T-cell (primary cell): Measurements from ENCODE around the gene DPH2. TPM values are rescaled to one million over a fixed set of nuclear protein-coding genes. Genes with fewer than 3 reads are reported as not detected.

Experiments
- ATAC-seq, 4 experiments: fragments of 200-7000 bp in 3 of 4; fragments of 150-1000 bp in 1 of 4; cut with Tn5 transposase; replicated peaks in 1 of 4; 1 replicate in 3 of 4; 2 replicates in 1 of 4; pipeline ENCODE4 v1.10.0; 2021; ENCODE audit warnings: moderate library complexity in 3 of 4, mild to moderate bottlenecking in 2 of 4, moderate number of reproducible peaks in 1 of 4
- CTCF ChIA-PET, 2 donors: fragments of 300-600 bp; sonication (Branson Sonifier 250); formaldehyde crosslinking; loops; one replicate each; lab custom pipeline; 2022; ENCODE audit warnings: antibody characterized with exemption in 2 of 2; lab: Charles Lee
- POLR2A ChIA-PET, 2 donors: fragments of 300-600 bp; sonication (Branson Sonifier 250); formaldehyde crosslinking; loops; one replicate each; lab custom pipeline; 2022; ENCODE audit warnings: antibody characterized with exemption in 2 of 2; lab: Charles Lee
- DNase-seq, 35 experiments: peaks; one replicate each; pipeline versions ENCODE4 v3.0.0 to v3.0.0-alpha.2; 2013 to 2023
- H3K27ac ChIP-seq: one replicate; pipeline ENCODE4 v1.5.1; 2013; ENCODE audit warnings: low read length
- H3K27me3 ChIP-seq, 2 experiments: replicated peaks in 1 of 2; 1 replicate in 1 of 2; 2 replicates in 1 of 2; pipeline versions ENCODE4 v1.6.1 to v1.7.0; 2013; ENCODE audit warnings: low read length in 1 of 2, mixed read lengths in 1 of 2; ENCODE audit not compliant: control insufficient read depth in 2 of 2, insufficient read depth in 2 of 2; ENCODE audit errors: extremely low read depth in 1 of 2
- H3K36me3 ChIP-seq, 2 donors: 1 replicate in 1 of 2; 2 replicates in 1 of 2; pipeline versions ENCODE4 v1.6.1 to v1.7.0; 2013; ENCODE audit warnings: low read length in 1 of 2; ENCODE audit not compliant: control insufficient read depth in 2 of 2, insufficient read depth in 1 of 2; ENCODE audit errors: extremely low read depth in 1 of 2
- H3K4me1 ChIP-seq, 2 experiments: 1 replicate in 1 of 2; 2 replicates in 1 of 2; pipeline versions ENCODE4 v1.6.1 to v1.7.0; 2013; ENCODE audit warnings: low read length in 2 of 2, mixed read lengths in 1 of 2; ENCODE audit not compliant: insufficient read depth in 2 of 2, control insufficient read depth in 1 of 2; ENCODE audit errors: extremely low read depth in 1 of 2
- H3K4me3 ChIP-seq, 2 donors: 1 replicate in 1 of 2; 2 replicates in 1 of 2; pipeline versions ENCODE4 v1.5.1 to v1.7.0; 2013; ENCODE audit warnings: mild to moderate bottlenecking in 2 of 2, low read length in 1 of 2, moderate library complexity in 1 of 2; ENCODE audit not compliant: control insufficient read depth in 1 of 2; ENCODE audit errors: extremely low read depth in 1 of 2
- H3K9me3 ChIP-seq: 2 replicates; pipeline ENCODE4 v1.7.0; 2013
- H3K27ac Mint-ChIP-seq, 2 donors: one replicate each; pipeline ENCODE4 v1.8.0; 2020 to 2021; ENCODE audit warnings: mild to moderate bottlenecking in 2 of 2, mixed read lengths in 2 of 2
- H3K27me3 Mint-ChIP-seq, 2 donors: one replicate each; pipeline ENCODE4 v1.8.0; 2021 to 2022; ENCODE audit warnings: mixed read lengths in 2 of 2
- H3K36me3 Mint-ChIP-seq: one replicate; pipeline ENCODE4 v1.8.0; 2021; ENCODE audit warnings: mixed read lengths
- H3K4me1 Mint-ChIP-seq, 3 donors: one replicate each; pipeline ENCODE4 v1.8.0; 2020 to 2022; ENCODE audit warnings: mixed read lengths in 3 of 3, mild to moderate bottlenecking in 1 of 3
- H3K4me3 Mint-ChIP-seq, 3 donors: one replicate each; pipeline ENCODE4 v1.8.0; 2020 to 2022; ENCODE audit warnings: mild to moderate bottlenecking in 3 of 3, mixed read lengths in 3 of 3, moderate library complexity in 3 of 3
- H3K9me3 Mint-ChIP-seq, 3 donors: one replicate each; pipeline ENCODE4 v1.8.0; 2020 to 2022; ENCODE audit warnings: mixed read lengths in 3 of 3
- WGBS: methylation state at CpG from one replicate; pipeline ENCODE4 v1.1.5; 2013; ENCODE audit warnings: missing lambda C conversion rate; ENCODE audit not compliant: insufficient coverage; 5-methylcytosine and 5-hydroxymethylcytosine counted together
- total RNA-seq, 35 experiments: library from RNA in 6 of 35; stranded (reverse) in 6 of 35; fragments of 120-200 nt in 1 of 35; gene quantifications; one replicate each; pipeline versions ENCODE4 v1.2.1 to v1.2.4 and lab custom pipeline; 2013 to 2026

DPH2 gene
- total RNA-seq, 5 donors from 2014 or later (not counting 1 experiment from before 2014, with no cell fraction given) = 22.1 to 46.6 (median 41.8) TPM

DNA sequence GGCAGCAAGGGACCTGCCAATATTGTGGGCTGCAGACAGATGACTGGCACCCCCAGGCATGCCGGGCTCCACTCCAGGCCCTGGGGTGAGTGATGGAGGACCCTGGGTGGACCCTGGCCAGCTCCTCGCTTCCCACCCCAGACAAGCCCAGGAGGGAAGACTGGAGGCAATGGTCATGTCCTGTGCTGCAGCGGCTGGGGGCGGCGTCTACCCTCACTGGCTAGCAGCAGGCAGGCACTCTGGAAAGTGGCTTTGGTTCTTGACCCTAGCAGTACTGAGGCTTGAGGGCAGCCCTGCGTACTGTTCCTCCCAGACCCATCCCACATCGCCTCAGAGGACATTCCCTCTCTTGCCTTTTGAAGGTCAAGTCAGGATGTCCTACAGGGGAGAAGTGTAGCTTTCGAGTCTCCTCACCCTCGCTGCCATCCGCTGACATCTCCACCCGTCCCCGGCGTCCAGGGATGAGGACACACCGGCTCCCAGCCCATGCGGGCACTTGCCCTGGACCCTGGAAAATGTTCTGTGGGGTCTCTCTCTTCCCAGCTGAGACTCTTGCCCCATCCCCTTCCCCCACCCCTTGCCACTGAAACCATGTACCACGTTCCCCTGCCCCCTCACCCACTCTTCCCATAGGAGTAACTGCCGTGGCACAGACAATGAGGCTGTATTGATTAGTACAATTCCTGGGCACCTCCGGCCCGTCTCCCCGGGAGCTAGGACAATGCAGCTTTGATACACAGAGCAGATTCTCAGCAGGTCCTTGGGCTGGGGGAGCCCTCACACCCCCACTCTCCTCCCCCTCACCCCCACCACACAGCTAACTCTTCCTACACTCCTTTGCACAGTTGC lies 46.5 kb downstream of the DPH2 start:
- no peak for ATAC-seq

DNA sequence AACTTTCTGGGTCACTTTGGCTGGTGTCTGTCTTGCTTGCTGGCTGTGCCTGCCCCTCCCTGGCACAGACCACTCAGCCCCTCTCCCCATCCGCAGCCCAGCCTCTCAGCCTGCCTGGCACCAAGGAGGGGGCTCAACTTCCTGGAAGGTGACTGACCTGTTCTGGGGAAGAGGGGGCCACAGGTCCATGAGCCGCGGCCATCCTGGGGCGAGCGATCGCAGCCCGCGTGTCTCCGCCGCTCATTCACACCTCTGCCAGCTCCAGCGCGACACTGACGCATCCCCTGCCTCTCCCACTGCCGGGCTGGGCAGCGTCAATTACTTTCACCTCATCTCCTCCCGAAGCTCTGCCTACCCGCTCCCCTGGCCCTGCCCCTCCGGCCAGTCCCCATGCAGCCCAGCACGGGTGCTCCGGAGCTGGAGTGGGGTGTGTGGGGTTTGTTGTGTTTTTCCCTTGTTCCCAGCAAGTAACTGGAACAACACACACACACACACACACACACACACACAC lies 47.1 kb downstream of the DPH2 start:
- no peak overlapping the region for H3K4me3 ChIP-seq
- ATAC-seq = no peak
- peaks cover 0 to 24% of the 10 kb centered on the region in 2 experiments for H3K27me3 ChIP-seq
- Mint-ChIP-seq H3K4me1 (peaks cover 7 to 22% (median 12%) of the 10 kb centered on the region in 3 donors), H3K9me3 (no peaks in the 10 kb centered on the region), H3K4me3 (no peak overlapping the region), H3K27me3 (no peaks in the 10 kb centered on the region), H3K36me3 (no peaks in the 10 kb centered on the region), H3K27ac (no peak overlapping the region)
- 94% methylated on average over 14 of the region's 20 CpGs for WGBS
- peaks cover 5 to 14% of the 10 kb centered on the region in 2 experiments for H3K4me1 ChIP-seq
- POLR2A ChIA-PET = no interaction called here
- no peak overlapping the region for H3K27ac ChIP-seq
- DNase-seq = no peak
- CTCF ChIA-PET = no interaction called here
- no peaks in the 10 kb centered on the region for H3K36me3 ChIP-seq
- no peaks in the 10 kb centered on the region for H3K9me3 ChIP-seq

More for the DNA sequence above, 46.5 kb downstream of the DPH2 start:
- Mint-ChIP-seq H3K9me3 (no peaks in the 10 kb centered on the region), H3K4me3 (no peak overlapping the region), H3K36me3 (no peaks in the 10 kb centered on the region), H3K27me3 (no peaks in the 10 kb centered on the region), H3K27ac (no peak overlapping the region), H3K4me1 (peaks cover 7 to 22% (median 12%) of the 10 kb centered on the region in 3 donors)
- WGBS = 87% methylated on average over 11 of the region's 20 CpGs
- H3K9me3 ChIP-seq = no peaks in the 10 kb centered on the region
- no peaks in the 10 kb centered on the region for H3K36me3 ChIP-seq
- no peak overlapping the region for H3K27ac ChIP-seq
- H3K4me3 ChIP-seq = no peak overlapping the region
- peaks cover 0 to 24% of the 10 kb centered on the region in 2 experiments for H3K27me3 ChIP-seq
- POLR2A ChIA-PET = interaction anchor here in 1 of 2 donors (0.5 kb wide), 1 partner anchor 1733 kb away, joined by 6 read pairs; no protein-coding TSS in a partner anchor
- CTCF ChIA-PET = no interaction called here
- DNase-seq = no peak
- H3K4me1 ChIP-seq = peaks cover 5 to 14% of the 10 kb centered on the region in 2 experiments

DNA sequence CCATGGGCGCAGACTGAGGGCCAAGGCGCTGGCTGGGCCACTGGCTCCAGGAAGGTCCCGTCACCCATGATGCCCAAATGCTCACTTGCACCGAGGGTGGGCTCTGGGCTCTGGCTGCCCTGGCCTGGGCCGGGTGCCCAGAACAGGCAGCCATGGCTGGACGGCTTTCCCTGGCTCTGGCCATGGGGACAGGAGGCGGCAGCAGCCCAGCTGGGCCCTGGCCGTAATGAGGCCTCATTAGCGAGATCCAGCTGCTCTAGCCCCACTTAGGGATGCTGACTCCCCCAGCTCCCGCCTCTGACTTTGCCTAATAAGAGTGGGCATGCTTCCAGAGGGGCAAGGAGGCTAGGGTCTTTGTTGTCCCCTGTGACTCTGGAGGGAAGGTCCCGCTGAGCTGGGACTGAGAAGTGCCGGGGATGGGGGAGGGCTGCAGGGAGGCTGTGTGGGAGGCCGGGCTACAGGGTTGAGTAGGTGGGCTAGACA lies 49.7 kb downstream of the DPH2 start:
- H3K36me3 Mint-ChIP-seq = no peaks in the 10 kb centered on the region
- CTCF ChIA-PET = interaction anchor here in 1 of 2 donors (0.5 kb wide), 1 partner anchor 12 kb away, joined by 6 read pairs; no protein-coding TSS in a partner anchor

DNA sequence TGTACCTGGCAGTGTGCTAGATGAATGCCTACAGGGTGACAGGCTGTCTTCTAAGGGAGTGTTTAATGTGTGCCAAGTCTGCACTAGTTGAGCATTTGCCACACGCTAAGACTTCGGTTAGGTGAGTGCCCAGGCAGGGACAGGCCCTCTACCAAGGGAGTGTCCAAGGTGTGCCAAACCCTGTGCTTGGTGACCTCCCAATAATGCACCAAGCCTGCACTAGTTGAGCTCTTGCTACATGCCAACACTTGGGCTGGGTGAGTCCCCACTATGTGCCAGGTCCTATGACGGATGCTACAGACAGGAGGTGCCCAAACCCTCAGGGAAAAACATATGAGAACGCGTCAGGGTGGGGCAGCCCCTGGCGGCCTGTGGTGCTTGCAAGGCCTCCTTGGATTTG lies 50.7 kb downstream of the DPH2 start:
- no peaks in the 10 kb centered on the region for H3K4me1 Mint-ChIP-seq
- 84% methylated on average over 6 of the region's 6 CpGs for WGBS

More for the DNA sequence above, 49.7 kb downstream of the DPH2 start:
- Mint-ChIP-seq H3K4me3 (no peak overlapping the region), H3K9me3 (no peaks in the 10 kb centered on the region), H3K4me1 (peaks cover 0 to 2% (median 0%) of the 10 kb centered on the region in 3 donors), H3K27ac (no peak overlapping the region), H3K27me3 (no peaks in the 10 kb centered on the region)
- H3K4me1 ChIP-seq = no peaks in the 10 kb centered on the region
- DNase-seq (no peak), ATAC-seq (no peak)
- no peak overlapping the region for H3K27ac ChIP-seq
- no peak overlapping the region for H3K4me3 ChIP-seq
- no peaks in the 10 kb centered on the region for H3K9me3 ChIP-seq
- H3K36me3 ChIP-seq = no peaks in the 10 kb centered on the region
- POLR2A ChIA-PET = no interaction called here
- H3K27me3 ChIP-seq = peaks cover 0 to 26% of the 10 kb centered on the region in 2 experiments
- WGBS = 88% methylated on average over 10 of the region's 13 CpGs

GRCh38 chr1:44021156-44021555 lies 51.3 kb downstream of the DPH2 start:
- H3K36me3 Mint-ChIP-seq = no peaks in the 10 kb centered on the region
- Histone ChIP-seq H3K36me3 (no peaks in the 10 kb centered on the region), H3K27ac (no peak overlapping the region), H3K4me3 (no peak overlapping the region), H3K4me1 (no peaks in the 10 kb centered on the region), H3K9me3 (no peaks in the 10 kb centered on the region), H3K27me3 (peaks cover 0 to 17% of the 10 kb centered on the region in 2 experiments)
- no peak overlapping the region for H3K4me3 Mint-ChIP-seq
- H3K4me1 Mint-ChIP-seq = no peaks in the 10 kb centered on the region
- no peaks in the 10 kb centered on the region for H3K9me3 Mint-ChIP-seq
- ATAC-seq (no peak), DNase-seq (no peak)
- ChIA-PET CTCF (interaction anchor here in 1 of 2 donors (0.7 kb wide), 1 partner anchor 15 kb away, joined by 3 read pairs; no protein-coding TSS in a partner anchor), POLR2A (no interaction called here)
- no peak overlapping the region for H3K27ac Mint-ChIP-seq
- H3K27me3 Mint-ChIP-seq = no peaks in the 10 kb centered on the region
- WGBS = 81% methylated on average over 8 of the region's 8 CpGs

More for the DNA sequence above, 50.7 kb downstream of the DPH2 start:
- ChIA-PET POLR2A (no interaction called here), CTCF (no interaction called here)
- Histone ChIP-seq H3K9me3 (no peaks in the 10 kb centered on the region), H3K36me3 (no peaks in the 10 kb centered on the region), H3K4me1 (no peaks in the 10 kb centered on the region), H3K27me3 (peaks cover 0 to 24% of the 10 kb centered on the region in 2 experiments), H3K4me3 (no peak overlapping the region), H3K27ac (no peak overlapping the region)
- H3K36me3 Mint-ChIP-seq = no peaks in the 10 kb centered on the region
- ATAC-seq (no peak), DNase-seq (no peak)
- no peak overlapping the region for H3K27ac Mint-ChIP-seq
- no peaks in the 10 kb centered on the region for H3K9me3 Mint-ChIP-seq
- no peak overlapping the region for H3K4me3 Mint-ChIP-seq
- no peaks in the 10 kb centered on the region for H3K27me3 Mint-ChIP-seq

DNA sequence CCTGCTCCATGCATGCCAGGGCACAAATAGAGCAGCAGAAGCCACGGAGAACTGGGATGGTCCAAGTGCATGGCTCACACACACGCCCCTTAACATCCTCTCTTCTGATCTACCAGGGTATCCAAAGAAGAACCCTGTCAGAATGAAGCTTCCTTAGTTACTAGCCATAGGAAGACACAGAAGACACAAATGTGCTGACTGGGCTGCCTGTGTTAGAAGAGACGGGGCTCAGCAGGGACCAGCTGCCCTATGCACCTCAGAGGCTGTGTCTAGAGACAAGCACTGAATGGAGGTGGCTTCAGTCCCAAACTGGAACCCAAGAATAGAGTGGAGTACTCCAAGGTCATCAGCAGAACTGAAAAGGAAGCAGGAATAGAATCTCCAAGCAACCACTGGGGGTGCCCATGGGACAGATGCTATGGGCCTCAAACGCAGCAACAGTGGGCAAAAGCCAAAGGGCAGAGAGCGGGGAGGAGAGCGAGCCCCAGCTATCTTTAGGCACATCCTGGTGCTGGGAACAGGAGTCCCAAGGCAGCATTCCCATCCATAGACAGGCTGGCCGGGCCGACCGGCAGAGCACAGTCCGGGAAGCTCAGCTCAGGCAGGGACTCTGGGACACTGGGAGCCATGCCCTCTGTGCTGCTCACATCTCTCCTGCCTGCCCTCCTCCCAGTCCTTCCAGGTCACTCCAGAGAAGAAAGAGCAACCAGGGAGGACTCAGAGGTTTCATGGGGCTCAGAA lies 51.9 kb downstream of the DPH2 start:
- DNase-seq (no peak), ATAC-seq (no peak)
- Mint-ChIP-seq H3K9me3 (no peaks in the 10 kb centered on the region), H3K4me3 (no peak overlapping the region), H3K36me3 (no peaks in the 10 kb centered on the region), H3K27me3 (no peaks in the 10 kb centered on the region), H3K27ac (no peak overlapping the region), H3K4me1 (no peaks in the 10 kb centered on the region)
- Histone ChIP-seq H3K36me3 (no peaks in the 10 kb centered on the region), H3K27me3 (peaks cover 0 to 12% of the 10 kb centered on the region in 2 experiments), H3K27ac (no peak overlapping the region), H3K4me3 (no peak overlapping the region), H3K9me3 (no peaks in the 10 kb centered on the region), H3K4me1 (no peaks in the 10 kb centered on the region)
- CTCF ChIA-PET = interaction anchor here in 1 of 2 donors (0.7 kb wide), 1 partner anchor 15 kb away, joined by 3 read pairs; no protein-coding TSS in a partner anchor
- POLR2A ChIA-PET = no interaction called here
- 94% methylated on average over 5 of the region's 10 CpGs for WGBS
